ENCODE measurements around the gene PTPRF.

The PTPRF gene

GRCh38 chr1:43522431-43522775 is 8.3 kb upstream of the PTPRF start:
- Mint-ChIP-seq H3K4me1 (ENCODE audit: low read depth) (peaks cover 27% of the 10 kb centered on the region), H3K4me3 (no peak overlapping the region), H3K9me3 (no peaks in the 10 kb centered on the region), H3K27me3 (peaks cover 30% of the 10 kb centered on the region), H3K27ac (no peak overlapping the region), H3K36me3 (ENCODE audit: low read depth) (no peaks in the 10 kb centered on the region)
- intact Hi-C loops (cut with micrococcal nuclease), result loop anchor here (10.0 kb wide), 1 partner anchor 122 kb away; no protein-coding TSS in a partner anchor

GRCh38 chr1:43522776-43523480 is 7.8 kb upstream of the PTPRF start:
- Mint-ChIP-seq H3K4me1 (ENCODE audit: low read depth) (peaks cover 27% of the 10 kb centered on the region), H3K36me3 (ENCODE audit: low read depth) (no peaks in the 10 kb centered on the region), H3K4me3 (no peak overlapping the region), H3K27me3 (peaks cover 30% of the 10 kb centered on the region), H3K27ac (no peak overlapping the region), H3K9me3 (no peaks in the 10 kb centered on the region)
- intact Hi-C loops (cut with micrococcal nuclease), result loop anchor here (10.0 kb wide), 1 partner anchor 122 kb away; no protein-coding TSS in a partner anchor

- Mint-ChIP-seq H3K4me1 (ENCODE audit: low read depth) (peaks cover 27% of the 10 kb centered on the region), H3K27me3 (peaks cover 31% of the 10 kb centered on the region)
Observed at GRCh38 chr1:43524804-43525203, 5.9 kb upstream of the PTPRF start.

GRCh38 chr1:43526002-43526401 is 4.7 kb upstream of the PTPRF start:
- H3K4me3 Mint-ChIP-seq, result no peak overlapping the region
- no peak overlapping the region for H3K27ac Mint-ChIP-seq
- no peaks in the 10 kb centered on the region for H3K36me3 Mint-ChIP-seq (ENCODE audit: low read depth)
- intact Hi-C loops (cut with micrococcal nuclease), result loop anchor here (5.0 to 10.0 kb wide), 2 partner anchors 119 to 511 kb away; no protein-coding TSS in a partner anchor
- H3K9me3 Mint-ChIP-seq, result no peaks in the 10 kb centered on the region
- peaks cover 28% of the 10 kb centered on the region for H3K4me1 Mint-ChIP-seq (ENCODE audit: low read depth)
- peaks cover 37% of the 10 kb centered on the region for H3K27me3 Mint-ChIP-seq

More at GRCh38 chr1:43524804-43525203, 5.9 kb upstream of the PTPRF start:
- Mint-ChIP-seq H3K27ac (peak overlapping the region; percentile 0), H3K36me3 (ENCODE audit: low read depth) (no peaks in the 10 kb centered on the region), H3K4me3 (no peak overlapping the region), H3K9me3 (no peaks in the 10 kb centered on the region)
- intact Hi-C loops (cut with micrococcal nuclease), result loop anchor here (5.0 to 10.0 kb wide), 2 partner anchors 120 to 512 kb away; no protein-coding TSS in a partner anchor

- Mint-ChIP-seq H3K4me3 (no peak overlapping the region), H3K27me3 (peaks cover 44% of the 10 kb centered on the region), H3K27ac (no peak overlapping the region), H3K4me1 (ENCODE audit: low read depth) (peaks cover 25% of the 10 kb centered on the region), H3K9me3 (no peaks in the 10 kb centered on the region), H3K36me3 (ENCODE audit: low read depth) (no peaks in the 10 kb centered on the region)
- intact Hi-C loops (cut with micrococcal nuclease), result loop anchor here (5.0 to 10.0 kb wide), 2 partner anchors 118 to 510 kb away; no protein-coding TSS in a partner anchor
Observed at GRCh38 chr1:43527111-43527878, 3.4 kb upstream of the PTPRF start.

- H3K27me3 Mint-ChIP-seq, result peaks cover 56% of the 10 kb centered on the region
- no peak overlapping the region for H3K27ac Mint-ChIP-seq
- intact Hi-C loops (cut with micrococcal nuclease), result loop anchor here (5.0 to 10.0 kb wide), 2 partner anchors 116 to 508 kb away; no protein-coding TSS in a partner anchor
- H3K4me1 Mint-ChIP-seq (ENCODE audit: low read depth), result peaks cover 13% of the 10 kb centered on the region
- no peak overlapping the region for H3K4me3 Mint-ChIP-seq
- H3K9me3 Mint-ChIP-seq, result no peaks in the 10 kb centered on the region
- H3K36me3 Mint-ChIP-seq (ENCODE audit: low read depth), result no peaks in the 10 kb centered on the region
Observed at GRCh38 chr1:43529206-43529731, 1.4 kb upstream of the PTPRF start.

- Mint-ChIP-seq H3K4me3 (peak overlapping the region; percentile 74), H3K4me1 (ENCODE audit: low read depth) (peaks cover 13% of the 10 kb centered on the region), H3K27me3 (peaks cover 50% of the 10 kb centered on the region), H3K9me3 (no peaks in the 10 kb centered on the region), H3K36me3 (ENCODE audit: low read depth) (no peaks in the 10 kb centered on the region), H3K27ac (peak overlapping the region; percentile 4)
- intact Hi-C loops (cut with micrococcal nuclease), result loop anchor here (2.0 to 5.0 kb wide), 2 partner anchors 403 to 516 kb away; no protein-coding TSS in a partner anchor
Observed at GRCh38 chr1:43531107-43531905, 623 bp downstream of the PTPRF start.

- Mint-ChIP-seq H3K9me3 (no peaks in the 10 kb centered on the region), H3K27ac (peak overlapping the region; percentile 4), H3K4me3 (peak overlapping the region; percentile 74), H3K36me3 (ENCODE audit: low read depth) (no peaks in the 10 kb centered on the region), H3K4me1 (ENCODE audit: low read depth) (peaks cover 13% of the 10 kb centered on the region), H3K27me3 (peaks cover 50% of the 10 kb centered on the region)
- intact Hi-C loops (cut with micrococcal nuclease), result loop anchor here (2.0 to 5.0 kb wide), 2 partner anchors 403 to 515 kb away; no protein-coding TSS in a partner anchor
Observed at GRCh38 chr1:43531906-43532584, 1.4 kb downstream of the PTPRF start.

GRCh38 chr1:43532716-43533115 is 2.0 kb downstream of the PTPRF start:
- Mint-ChIP-seq H3K36me3 (ENCODE audit: low read depth) (no peaks in the 10 kb centered on the region), H3K27me3 (peaks cover 48% of the 10 kb centered on the region), H3K9me3 (no peaks in the 10 kb centered on the region), H3K4me3 (no peak overlapping the region), H3K27ac (no peak overlapping the region), H3K4me1 (ENCODE audit: low read depth) (peaks cover 13% of the 10 kb centered on the region)
- intact Hi-C loops (cut with micrococcal nuclease), result loop anchor here (5.0 kb wide), 1 partner anchor 515 kb away; no protein-coding TSS in a partner anchor

GRCh38 chr1:43533584-43533983 is 2.9 kb downstream of the PTPRF start:
- Mint-ChIP-seq H3K27ac (no peak overlapping the region), H3K4me3 (no peak overlapping the region), H3K36me3 (ENCODE audit: low read depth) (no peaks in the 10 kb centered on the region), H3K9me3 (no peaks in the 10 kb centered on the region), H3K4me1 (ENCODE audit: low read depth) (peaks cover 13% of the 10 kb centered on the region), H3K27me3 (peaks cover 47% of the 10 kb centered on the region)
- intact Hi-C loops (cut with micrococcal nuclease), result loop anchor here (5.0 kb wide), 1 partner anchor 514 kb away; no protein-coding TSS in a partner anchor

- H3K36me3 Mint-ChIP-seq (ENCODE audit: low read depth), result no peaks in the 10 kb centered on the region
- H3K27ac Mint-ChIP-seq, result no peak overlapping the region
- no peak overlapping the region for H3K4me3 Mint-ChIP-seq
- intact Hi-C loops (cut with micrococcal nuclease), result loop anchor here (5.0 kb wide), 1 partner anchor 513 kb away; no protein-coding TSS in a partner anchor
- H3K27me3 Mint-ChIP-seq, result peaks cover 43% of the 10 kb centered on the region
- H3K9me3 Mint-ChIP-seq, result no peaks in the 10 kb centered on the region
- peaks cover 13% of the 10 kb centered on the region for H3K4me1 Mint-ChIP-seq (ENCODE audit: low read depth)
Observed at GRCh38 chr1:43534256-43534655, 3.6 kb downstream of the PTPRF start.

- Mint-ChIP-seq H3K9me3 (no peaks in the 10 kb centered on the region), H3K4me3 (no peak overlapping the region), H3K36me3 (ENCODE audit: low read depth) (no peaks in the 10 kb centered on the region), H3K4me1 (ENCODE audit: low read depth) (peaks cover 6% of the 10 kb centered on the region), H3K27me3 (peaks cover 29% of the 10 kb centered on the region), H3K27ac (no peak overlapping the region)
- intact Hi-C loops (cut with micrococcal nuclease), result no loop called here
Observed at GRCh38 chr1:43536196-43536863, 5.6 kb downstream of the PTPRF start.

Measured in dendritic cell treated with granulocyte-macrophage colony-stimulating factor and Interleukin-4, amounts not matched to agents 40 ng/mL and 50 ng/mL, for 4 days (primary cell).